Natural killer cell (primary cell): ENCODE results near the gene SEC61B. TPM values are rescaled to one million over a fixed set of nuclear protein-coding genes. Genes with fewer than 3 reads are reported as not detected.

Experiments used
- ATAC-seq, 3 donors: fragments of 150-1000 bp in 2 of 3; fragments of 200-7000 bp in 1 of 3; cut with Tn5 transposase; 1 replicate in 1 of 3; 2 replicates in 2 of 3; pipeline ENCODE4 v1.10.0; 2021; ENCODE audit warnings: mild to moderate bottlenecking in 2 of 3, moderate library complexity in 2 of 3
- DNase-seq, 2 donors: peaks; one replicate each; pipeline versions ENCODE4 v3.0.0 to v3.0.0-alpha.2; 2013 to 2021; ENCODE audit warnings: mixed read lengths in 1 of 2
- H3K27ac ChIP-seq: one replicate; pipeline ENCODE4 v1.5.1; 2013; ENCODE audit warnings: mild to moderate bottlenecking, low read length
- H3K27me3 ChIP-seq: one replicate; pipeline ENCODE4 v1.6.1; 2013; ENCODE audit warnings: low read length; ENCODE audit not compliant: control insufficient read depth, insufficient read depth
- H3K36me3 ChIP-seq: one replicate; pipeline ENCODE4 v1.6.1; 2013; ENCODE audit warnings: low read length; ENCODE audit not compliant: control insufficient read depth, insufficient read depth
- H3K4me1 ChIP-seq: one replicate; pipeline ENCODE4 v1.6.1; 2013; ENCODE audit warnings: low read length; ENCODE audit not compliant: control insufficient read depth, insufficient read depth
- H3K4me3 ChIP-seq: one replicate; pipeline ENCODE4 v1.5.1; 2013; ENCODE audit warnings: low read length
- H3K9me3 ChIP-seq: one replicate; pipeline ENCODE4 v1.6.1; 2013; ENCODE audit warnings: low read length; ENCODE audit not compliant: control insufficient read depth, insufficient read depth
- H3K27ac Mint-ChIP-seq, 2 donors: one replicate each; pipeline ENCODE4 v1.8.0; 2022; ENCODE audit warnings: mild to moderate bottlenecking in 2 of 2, mixed read lengths in 2 of 2, moderate library complexity in 1 of 2
- H3K27me3 Mint-ChIP-seq, 2 donors: one replicate each; pipeline ENCODE4 v1.8.0; 2022; ENCODE audit warnings: low read depth in 2 of 2, mixed read lengths in 2 of 2
- H3K36me3 Mint-ChIP-seq: one replicate; pipeline ENCODE4 v1.8.0; 2022; ENCODE audit warnings: mixed read lengths
- H3K4me1 Mint-ChIP-seq, 2 donors: one replicate each; pipeline ENCODE4 v1.8.0; 2022; ENCODE audit warnings: mixed read lengths in 2 of 2
- H3K4me3 Mint-ChIP-seq: one replicate; pipeline ENCODE4 v1.8.0; 2022; ENCODE audit warnings: mild to moderate bottlenecking, moderate library complexity, mixed read lengths
- H3K9me3 Mint-ChIP-seq, 2 donors: one replicate each; pipeline ENCODE4 v1.8.0; 2022; ENCODE audit warnings: mixed read lengths in 2 of 2
- WGBS: methylation state at CpG from one replicate; pipeline ENCODE4 v1.1.7; 2013; ENCODE audit warnings: missing lambda C conversion rate; ENCODE audit not compliant: insufficient coverage; 5-methylcytosine and 5-hydroxymethylcytosine counted together
- intact Hi-C: fragments of 100-400 bp; cut with micrococcal nuclease; formaldehyde crosslinking; loops from one replicate; pipeline ENCODE4 v1.14.2; 2022
- total RNA-seq, 4 donors: library from RNA; stranded (reverse); fragments of 120-200 nt in 1 of 4; gene quantifications; one replicate each; pipeline versions ENCODE4 v1.2.3 to v1.2.4, GENCODE V29; 2013 to 2022
- TF ChIP-seq, protein P1 (sequence below): fragments of 200-600 bp; IDR thresholded peaks from one replicate; pipeline ENCODE4 v1.8.0; 2022; ENCODE audit warnings: antibody characterized with exemption

The SEC61B gene
- 10 to 100 TPM; 78.9 to 95.1 (median 93.8) TPM for total RNA-seq
- total RNA-seq (2013): 95.8 TPM

DNA sequence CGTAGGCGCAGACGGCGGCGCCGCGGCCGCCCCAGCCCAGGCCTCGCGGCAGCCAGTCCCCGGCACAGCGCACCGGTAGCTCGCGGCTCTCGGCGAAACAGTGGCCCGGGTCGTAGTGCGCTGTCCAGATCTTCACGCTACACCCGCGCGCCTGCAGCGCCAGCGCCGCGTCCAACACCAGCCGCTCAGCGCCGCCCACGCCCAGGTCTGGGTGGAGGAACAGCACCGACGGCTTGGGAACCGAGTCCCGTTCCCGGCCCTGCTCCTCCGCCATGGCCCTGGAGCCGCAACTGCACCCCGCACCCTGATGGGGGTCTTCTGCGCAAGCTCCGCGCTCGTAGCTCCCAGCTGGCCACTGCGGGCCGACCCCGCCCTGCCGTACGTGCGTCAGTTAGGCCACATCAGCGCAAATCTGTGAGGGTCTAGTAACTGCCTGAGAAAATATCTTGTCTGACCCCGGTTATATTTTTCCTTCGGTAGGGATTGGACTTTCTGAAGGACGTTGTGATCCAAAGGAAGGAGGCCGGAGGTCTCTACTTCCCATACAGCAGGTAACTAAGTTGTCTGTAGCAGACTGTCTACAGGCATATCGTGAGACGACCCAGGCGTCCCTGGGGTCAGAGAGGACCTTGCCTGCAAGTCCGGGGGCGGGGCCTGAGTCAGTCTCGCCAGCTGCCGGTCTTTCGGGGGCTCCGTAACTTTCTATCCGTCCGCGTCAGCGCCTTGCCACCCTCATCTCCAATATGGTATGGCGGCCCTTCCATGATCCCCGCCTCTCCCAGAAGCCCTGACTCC lies at the start of gene SEC61B, which contains the start of gene ALG2:
SEC61B (plus strand) TSS at position 662 of the 795 bp plus-strand sequence; CDS start at position 744, 82 bp downstream.
ALG2 (minus strand) TSS at position 322 of the 795 bp plus-strand sequence; CDS start at position 274, 48 bp downstream.
- H3K4me3 ChIP-seq: peak within 1 kb of the TSS; percentile 84
- peaks cover 15% of the 10 kb centered on the region for H3K36me3 ChIP-seq
- DNase-seq: peak; percentile 93 to 96
- H3K27me3 Mint-ChIP-seq: no peaks in the 10 kb centered on the region
- H3K36me3 Mint-ChIP-seq: peaks cover 10% of the 10 kb centered on the region
- peaks cover 23% of the 10 kb centered on the region for H3K4me1 ChIP-seq
- ATAC-seq: peak; percentile 88 to 95 (median 89)
- intact Hi-C loops: loop anchor here (5.0 kb wide), 1 partner anchor 595 kb away; no protein-coding TSS in a partner anchor
- peaks cover 73 to 82% of the 10 kb centered on the region in 2 donors for H3K4me1 Mint-ChIP-seq
- peak within 1 kb of the TSS; percentile 99 for H3K4me3 Mint-ChIP-seq
- H3K9me3 Mint-ChIP-seq: no peaks in the 10 kb centered on the region
- H3K9me3 ChIP-seq: no peaks in the 10 kb centered on the region
- H3K27me3 ChIP-seq: no peaks in the 10 kb centered on the region
- H3K27ac Mint-ChIP-seq: peak within 1 kb of the TSS; percentile 99 to 100
- TF ChIP-seq, protein P1, sequence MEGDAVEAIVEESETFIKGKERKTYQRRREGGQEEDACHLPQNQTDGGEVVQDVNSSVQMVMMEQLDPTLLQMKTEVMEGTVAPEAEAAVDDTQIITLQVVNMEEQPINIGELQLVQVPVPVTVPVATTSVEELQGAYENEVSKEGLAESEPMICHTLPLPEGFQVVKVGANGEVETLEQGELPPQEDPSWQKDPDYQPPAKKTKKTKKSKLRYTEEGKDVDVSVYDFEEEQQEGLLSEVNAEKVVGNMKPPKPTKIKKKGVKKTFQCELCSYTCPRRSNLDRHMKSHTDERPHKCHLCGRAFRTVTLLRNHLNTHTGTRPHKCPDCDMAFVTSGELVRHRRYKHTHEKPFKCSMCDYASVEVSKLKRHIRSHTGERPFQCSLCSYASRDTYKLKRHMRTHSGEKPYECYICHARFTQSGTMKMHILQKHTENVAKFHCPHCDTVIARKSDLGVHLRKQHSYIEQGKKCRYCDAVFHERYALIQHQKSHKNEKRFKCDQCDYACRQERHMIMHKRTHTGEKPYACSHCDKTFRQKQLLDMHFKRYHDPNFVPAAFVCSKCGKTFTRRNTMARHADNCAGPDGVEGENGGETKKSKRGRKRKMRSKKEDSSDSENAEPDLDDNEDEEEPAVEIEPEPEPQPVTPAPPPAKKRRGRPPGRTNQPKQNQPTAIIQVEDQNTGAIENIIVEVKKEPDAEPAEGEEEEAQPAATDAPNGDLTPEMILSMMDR: no peak
- under 1% methylated on average over 70 of the region's 70 CpGs for WGBS
- H3K27ac ChIP-seq: peak within 1 kb of the TSS; percentile 97

DNA sequence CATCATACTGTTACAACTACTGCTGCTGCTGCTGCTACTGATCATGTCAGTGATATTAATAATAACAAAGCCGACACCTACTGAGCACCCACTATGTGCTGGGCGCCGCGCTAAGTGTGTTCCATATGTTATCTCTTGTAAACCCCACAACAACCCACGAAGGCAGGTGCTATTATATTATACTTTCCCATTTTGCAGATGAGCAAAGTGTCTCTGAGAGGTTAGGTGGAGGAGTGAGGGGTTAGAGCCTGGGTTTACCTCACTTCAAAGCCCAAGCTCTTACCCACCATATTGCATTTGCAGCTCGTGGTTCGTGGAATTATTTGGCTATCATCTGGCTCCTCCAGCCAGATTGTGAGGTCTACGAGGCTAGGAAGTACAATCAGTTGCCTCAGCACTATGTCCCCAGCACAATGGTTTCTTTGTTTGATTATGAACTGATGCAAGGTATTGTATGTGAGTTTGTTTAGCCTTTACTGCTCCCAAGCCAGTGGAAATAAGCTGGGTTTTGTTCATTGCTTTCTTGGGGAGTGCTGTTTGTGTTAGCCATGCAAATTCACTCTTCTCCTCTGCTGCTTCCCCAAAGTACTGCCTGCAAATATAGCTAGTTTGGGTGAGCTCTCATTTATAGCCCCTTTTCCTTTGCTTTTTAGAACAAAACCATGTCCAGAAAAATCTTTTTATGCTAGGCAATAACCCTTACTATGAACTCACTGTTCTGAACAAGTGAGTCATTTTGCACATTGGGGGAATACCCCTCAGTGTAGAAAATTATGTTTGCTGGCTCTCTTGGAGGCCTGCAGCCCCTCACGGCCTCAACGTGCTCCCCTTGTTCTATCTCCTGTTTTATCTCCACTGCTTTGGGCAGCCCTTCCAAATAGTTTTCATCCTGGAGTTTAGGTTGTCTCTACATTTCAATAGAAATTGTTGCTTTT lies 48.2 kb upstream of the SEC61B start:
- intact Hi-C loops: no loop called here
- no peak overlapping the region for H3K4me3 Mint-ChIP-seq

DNA sequence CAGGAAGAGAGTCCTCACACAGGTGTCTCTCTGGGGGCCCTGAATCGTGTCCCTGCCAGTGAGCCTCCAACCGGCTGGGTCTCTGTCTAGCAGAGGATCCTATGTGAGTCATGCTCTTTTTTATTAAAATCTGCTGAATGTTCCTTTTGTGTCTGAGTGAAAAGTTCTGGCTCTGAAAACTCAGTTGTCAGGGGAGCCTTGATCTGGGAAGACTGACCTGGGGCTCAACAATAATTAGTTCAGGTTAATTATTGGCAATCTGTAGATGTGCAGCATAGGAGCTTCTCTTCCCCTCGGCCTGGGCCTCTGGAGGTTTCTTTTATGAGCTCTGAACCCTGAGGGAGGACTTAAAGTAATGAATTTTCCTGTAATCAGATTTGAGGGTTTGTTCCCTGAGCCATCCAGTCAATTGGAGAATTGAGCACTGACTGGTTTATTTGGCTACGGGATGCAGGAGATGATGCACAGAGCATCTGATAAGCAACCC lies 45.5 kb upstream of the SEC61B start:
- H3K27ac ChIP-seq: no peak overlapping the region
- H3K36me3 ChIP-seq: no peaks in the 10 kb centered on the region
- no peak for DNase-seq
- H3K27me3 ChIP-seq: no peaks in the 10 kb centered on the region
- no peak overlapping the region for H3K4me3 Mint-ChIP-seq
- no peak overlapping the region for H3K27ac Mint-ChIP-seq
- intact Hi-C loops: no loop called here
- no peaks in the 10 kb centered on the region for H3K9me3 ChIP-seq
- TF ChIP-seq, protein P1: no peak
- peaks cover 2 to 6% of the 10 kb centered on the region in 2 donors for H3K4me1 Mint-ChIP-seq
- H3K4me1 ChIP-seq: peaks cover 10% of the 10 kb centered on the region
- no peak for ATAC-seq
- H3K4me3 ChIP-seq: no peak overlapping the region
- H3K9me3 Mint-ChIP-seq: no peaks in the 10 kb centered on the region
- H3K27me3 Mint-ChIP-seq: peaks cover 0 to 2% of the 10 kb centered on the region in 2 donors
- 79% methylated on average over 4 of the region's 4 CpGs for WGBS
- H3K36me3 Mint-ChIP-seq: no peaks in the 10 kb centered on the region

More for the DNA sequence above, 48.2 kb upstream of the SEC61B start:
- Histone ChIP-seq H3K27ac (no peak overlapping the region), H3K27me3 (no peaks in the 10 kb centered on the region), H3K36me3 (no peaks in the 10 kb centered on the region), H3K9me3 (no peaks in the 10 kb centered on the region), H3K4me1 (no peaks in the 10 kb centered on the region), H3K4me3 (no peak overlapping the region)
- no peaks in the 10 kb centered on the region for H3K27me3 Mint-ChIP-seq
- no peaks in the 10 kb centered on the region for H3K36me3 Mint-ChIP-seq
- TF ChIP-seq, protein P1: no peak
- WGBS: 89% methylated on average over 9 of the region's 10 CpGs
- no peak for ATAC-seq
- H3K9me3 Mint-ChIP-seq: no peaks in the 10 kb centered on the region
- no peak for DNase-seq
- H3K27ac Mint-ChIP-seq: no peak overlapping the region
- no peaks in the 10 kb centered on the region for H3K4me1 Mint-ChIP-seq
